ENCODE measurements around the gene MAPK12.

GRCh38 chr22:50280708-50281383, 19.4 kb upstream of the MAPK12 start:
- TF ChIP-seq POLR2AphosphoS5 (IDR thresholded peaks at IDR 0.05) (no peak), CTCF (IDR thresholded peaks at IDR 0.05) (no peak)

Data from breast epithelium (tissue), 3 donors.